Tibial nerve (tissue), 3 donors: ENCODE data around the gene PTPRO.

Experiments
- CTCF ChIP-seq, 5 experiments: fragments of 200-600 bp in 3 of 5; fragments of 450-650 bp in 2 of 5; sonication (generic) in 3 of 5; IDR thresholded peaks; one replicate each; pipeline ENCODE4 v1.5.1; 2016 to 2019; ENCODE audit warnings: antibody characterized with exemption in 5 of 5, mild to moderate bottlenecking in 3 of 5, moderate library complexity in 2 of 5
- POLR2A ChIP-seq, 2 donors: fragments of 450-650 bp; IDR thresholded peaks; one replicate each; pipeline ENCODE4 v1.6.1; 2017; ENCODE audit warnings: antibody characterized with exemption in 2 of 2, mild to moderate bottlenecking in 2 of 2, moderate library complexity in 2 of 2

GRCh38 chr12:15558915-15559528, 236.7 kb downstream of the PTPRO start:
- TF ChIP-seq CTCF (IDR thresholded peaks at IDR 0.05) (no peak), POLR2A (IDR thresholded peaks at IDR 0.05) (no peak)
